ENCODE measurements around the gene TCEA3. TPM values are rescaled to one million over a fixed set of nuclear protein-coding genes. Genes with fewer than 3 reads are reported as not detected.

The TCEA3 gene
- total and polyA plus RNA-seq, 2 donors (not counting 3 experiments of a cell fraction or from before 2014, with no cell fraction given) = 1.5 to 3.7 TPM

GRCh38 chr1:23419180-23419579 lies 5.4 kb downstream of the TCEA3 start:
- peaks cover 10% of the 10 kb centered on the region for H3K4me1 ChIP-seq (ENCODE audit: control insufficient read depth, extremely low read depth, insufficient read depth, low read length)
- no peak overlapping the region for H3K9ac ChIP-seq (replicated peaks; ENCODE audit: extremely low read depth, insufficient read depth, low read length)
- H3K4me2 ChIP-seq (ENCODE audit: insufficient read depth, low read length) = no peak overlapping the region
- TF ChIP-seq GATA2 (IDR thresholded peaks at IDR 0.05; ENCODE audit: insufficient read depth, insufficient read length, low read depth, low read length) (no peak), EZH2 (IDR thresholded peaks at IDR 0.05; ENCODE audit: borderline replicate concordance, low read depth, low read length, severe bottlenecking) (no peak), FOS (IDR thresholded peaks at IDR 0.05; ENCODE audit: borderline replicate concordance, insufficient read depth, low read length) (no peak), CTCF (IDR thresholded peaks at IDR 0.05; ENCODE audit: extremely low read depth in 1 of 2, insufficient read depth in 1 of 2, low read depth in 1 of 2, low read length in 2 of 2) (no peak), POLR2AphosphoS5 (IDR thresholded peaks at IDR 0.05; ENCODE audit: insufficient read depth, low read depth, low read length) (no peak), MYC (IDR thresholded peaks at IDR 0.05; ENCODE audit: low read depth, low read length) (no peak), JUN (IDR thresholded peaks at IDR 0.05; ENCODE audit: borderline replicate concordance, insufficient read depth, insufficient read length, low read depth) (no peak), POLR2A (IDR thresholded peaks at IDR 0.05; ENCODE audit: low read depth, low read length) (no peak)
- TF ChIP-seq, protein P1, sequence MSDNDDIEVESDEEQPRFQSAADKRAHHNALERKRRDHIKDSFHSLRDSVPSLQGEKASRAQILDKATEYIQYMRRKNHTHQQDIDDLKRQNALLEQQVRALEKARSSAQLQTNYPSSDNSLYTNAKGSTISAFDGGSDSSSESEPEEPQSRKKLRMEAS (IDR thresholded peaks at IDR 0.05; ENCODE audit: insufficient read depth, insufficient read length) = no peak
- peaks cover 0 to 1% of the 10 kb centered on the region in 2 experiments for H3K27me3 ChIP-seq (ENCODE audit: control insufficient read depth in 2 of 2, insufficient read depth in 2 of 2, low read length in 2 of 2)
- dilution Hi-C loops (cut with MboI; ENCODE audit: extremely low pct_ligation_motif_present, low sequenced_read_pairs) = no loop called here
- no peaks in the 10 kb centered on the region for H3K36me3 ChIP-seq (ENCODE audit: control insufficient read depth in 2 of 2, extremely low read depth in 1 of 2, insufficient read depth in 2 of 2, low read length in 2 of 2)
- H3K9me1 ChIP-seq (replicated peaks; ENCODE audit: control insufficient read depth, extremely low read depth, insufficient read depth, low read length) = no peaks in the 10 kb centered on the region
- H3K27ac ChIP-seq (ENCODE audit: insufficient read depth, low read depth, low read length) = no peak overlapping the region
- no peak overlapping the region for H2AFZ ChIP-seq (ENCODE audit: low read depth, low read length)
- DNase-seq (ENCODE audit: low read depth, low spot score) (no peak), FAIRE-seq (no peak)
- BruUV-seq (replicated peaks) = no TSS peak
- H4K20me1 ChIP-seq (replicated peaks; ENCODE audit: control insufficient read depth, extremely low read depth, insufficient read depth, low read length) = no peaks in the 10 kb centered on the region
- intact Hi-C loops (cut with micrococcal nuclease) = no loop called here
- H3K79me2 ChIP-seq (ENCODE audit: control insufficient read depth, insufficient read depth, low read length) = no peaks in the 10 kb centered on the region
- ChIA-PET CTCF (interaction anchor here (1.6 kb wide), 1 partner anchor 15 kb away, joined by 8 read pairs; no protein-coding TSS in a partner anchor), POLR2A (no interaction called here)
- no peaks in the 10 kb centered on the region for H3K9me3 ChIP-seq (replicated peaks; ENCODE audit: control insufficient read depth, insufficient read depth, low read length)
- H3K4me3 ChIP-seq (replicated peaks in 1 of 3; ENCODE audit: insufficient read depth in 1 of 3, low read depth in 1 of 3, low read length in 3 of 3) = no peak overlapping the region
